K562 (cell line): ENCODE data around the gene OVCA2.

Experiments
- POLR2AphosphoS5 ChIP-seq: IDR thresholded peaks from 2 replicates; pipeline ENCODE4 v1.6.1; 2011; ENCODE audit warnings: mild to moderate bottlenecking, low read depth, low read length, moderate library complexity; ENCODE audit not compliant: control insufficient read depth, insufficient read depth
- SMARCE1 ChIP-seq: fragments of 450-650 bp; IDR thresholded peaks from 2 replicates; pipeline ENCODE4 v1.7.1; 2016; ENCODE audit warnings: mild to moderate bottlenecking

- TF ChIP-seq SMARCE1 (no peak), POLR2AphosphoS5 (0 out of 2 replicates have a peak, but pooled peaks have one; percentile 41)
Measured at GRCh38 chr17:2029911-2030778, 11.7 kb upstream of the OVCA2 start, which contains the start of gene DPH1.
